GM10248 (cell line): ENCODE measurements around the gene PLP2.

Experiments
- CTCF ChIA-PET: fragments of 300-600 bp; sonication (Branson Sonifier 250); formaldehyde crosslinking; extraction: SDS; loops from one replicate; lab custom pipeline; 2021; ENCODE audit warnings: antibody characterized with exemption; lab: Yijun Ruan, JAX
- POLR2A ChIA-PET: fragments of 350-650 bp; sonication (Branson Sonifier 250); formaldehyde crosslinking; extraction: SDS; loops from one replicate; lab custom pipeline; 2020; ENCODE audit warnings: antibody characterized with exemption; lab: Yijun Ruan, JAX
- DNase-seq: peaks from one replicate; pipeline ENCODE4 v3.0.0; 2012; ENCODE audit errors: extremely low spot score
- CTCF ChIP-seq: IDR thresholded peaks from 2 replicates; pipeline ENCODE4 v1.5.1; 2012; ENCODE audit warnings: mild to moderate bottlenecking, low read depth; ENCODE audit errors: extremely low read depth, missing control alignments, control extremely low read depth

PLP2 gene

GRCh38 chrX:49193542-49193964 lies 21.9 kb downstream of the PLP2 start:
- CTCF ChIA-PET, result interaction anchor here (0.8 to 2.2 kb wide), 12 partner anchors 9 to 646 kb away, joined by 3 to 11 read pairs (median 5); no protein-coding TSS in a partner anchor
- POLR2A ChIA-PET, result no interaction called here
- TF ChIP-seq CTCF, result no peak
- DNase-seq, result no peak

GRCh38 chrX:49197543-49198087 lies 25.9 kb downstream of the PLP2 start:
- ChIA-PET POLR2A (no interaction called here), CTCF (no interaction called here)
- no peak for DNase-seq
- no peak for TF ChIP-seq CTCF

- no peak for TF ChIP-seq CTCF
- DNase-seq, result no peak
- CTCF ChIA-PET, result no interaction called here
- POLR2A ChIA-PET, result no interaction called here
These were observed 27.0 kb downstream of the PLP2 start for GRCh38 chrX:49198540-49199314.

- no peak for DNase-seq
- ChIA-PET CTCF (no interaction called here), POLR2A (no interaction called here)
- TF ChIP-seq CTCF, result no peak
These were observed 27.6 kb downstream of the PLP2 start for GRCh38 chrX:49199315-49199595.

GRCh38 chrX:49199906-49200771 lies 28.4 kb downstream of the PLP2 start, which contains the start of gene SYP:
SYP (minus strand) TSS chrX:49200193; CDS start chrX:49200186, 7 bp downstream.
- peak; percentile 90 for DNase-seq
- POLR2A ChIA-PET, result no interaction called here
- CTCF ChIA-PET, result no interaction called here
- TF ChIP-seq CTCF, result no peak

GRCh38 chrX:49202022-49202421 lies 30.3 kb downstream of the PLP2 start:
- ChIA-PET POLR2A (no interaction called here), CTCF (interaction anchor here (2.3 kb wide), 1 partner anchor 10 kb away, joined by 11 read pairs; no protein-coding TSS in a partner anchor)
- TF ChIP-seq CTCF, result no peak
- DNase-seq, result no peak
